GM08714 (cell line): ENCODE measurements around the gene NOP10.

Source experiments
- H3K4me3 ChIP-seq: fragments of 200-500 bp; sonication (Bioruptor generic); 2 replicates; pipeline ENCODE4 v1.5.1; 2014; ENCODE audit warnings: mild to moderate bottlenecking, low read length, inconsistent platforms
- ZNF274 ChIP-seq: IDR thresholded peaks from 2 replicates; pipeline ENCODE4 v1.6.1; 2012; ENCODE audit warnings: mild to moderate bottlenecking, low read depth, low read length

NOP10 gene

DNA sequence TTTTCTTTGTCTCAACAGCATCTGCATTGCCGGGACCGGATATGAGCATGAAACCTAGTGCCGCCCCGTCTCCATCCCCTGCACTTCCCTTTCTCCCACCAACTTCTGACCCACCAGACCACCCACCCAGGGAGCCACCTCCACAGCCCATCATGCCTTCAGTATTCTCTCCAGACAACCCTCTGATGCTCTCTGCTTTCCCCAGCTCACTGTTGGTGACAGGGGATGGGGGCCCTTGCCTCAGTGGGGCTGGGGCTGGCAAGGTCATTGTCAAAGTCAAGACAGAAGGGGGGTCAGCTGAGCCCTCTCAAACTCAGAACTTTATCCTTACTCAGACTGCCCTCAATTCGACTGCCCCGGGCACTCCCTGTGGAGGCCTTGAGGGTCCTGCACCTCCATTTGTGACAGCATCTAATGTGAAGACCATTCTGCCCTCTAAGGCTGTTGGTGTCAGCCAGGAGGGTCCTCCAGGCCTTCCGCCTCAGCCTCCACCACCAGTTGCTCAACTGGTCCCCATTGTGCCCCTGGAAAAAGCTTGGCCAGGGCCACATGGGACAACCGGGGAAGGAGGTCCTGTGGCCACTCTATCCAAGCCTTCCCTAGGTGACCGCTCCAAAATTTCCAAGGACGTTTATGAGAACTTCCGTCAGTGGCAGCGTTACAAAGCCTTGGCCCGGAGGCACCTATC is 5.2 kb upstream of the NOP10 start:
- TF ChIP-seq ZNF274 = no peak
- H3K4me3 ChIP-seq = no peak overlapping the region

GRCh38 chr15:34342213-34342736 is 661 bp downstream of the NOP10 start:
- peak overlapping the region; percentile 85 for H3K4me3 ChIP-seq

GRCh38 chr15:34341381-34342212 is 1.3 kb downstream of the NOP10 start:
- peak overlapping the region; percentile 85 for H3K4me3 ChIP-seq

DNA sequence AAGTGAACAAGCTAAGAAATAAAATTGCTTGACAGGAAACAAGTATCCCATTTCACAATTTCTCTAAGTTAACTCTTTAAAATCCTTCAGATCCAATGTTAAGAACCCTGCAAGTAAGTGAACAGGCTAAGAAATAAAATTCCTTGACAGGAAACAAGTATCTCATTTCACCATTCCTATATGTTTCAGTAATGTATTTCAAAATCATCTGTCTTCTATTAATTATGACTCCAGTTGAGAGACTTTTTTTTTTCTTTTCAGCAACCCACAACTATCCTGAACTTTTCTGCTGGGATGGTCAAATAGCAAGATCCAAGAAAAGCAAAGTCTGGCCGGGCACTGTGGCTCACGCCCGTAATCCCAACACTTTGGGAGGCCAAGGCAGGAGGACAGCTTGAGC is 3.0 kb downstream of the NOP10 start:
- no peak overlapping the region for H3K4me3 ChIP-seq
- no peak for TF ChIP-seq ZNF274

More at GRCh38 chr15:34341381-34342212, 1.3 kb downstream of the NOP10 start:
- TF ChIP-seq ZNF274 = no peak

DNA sequence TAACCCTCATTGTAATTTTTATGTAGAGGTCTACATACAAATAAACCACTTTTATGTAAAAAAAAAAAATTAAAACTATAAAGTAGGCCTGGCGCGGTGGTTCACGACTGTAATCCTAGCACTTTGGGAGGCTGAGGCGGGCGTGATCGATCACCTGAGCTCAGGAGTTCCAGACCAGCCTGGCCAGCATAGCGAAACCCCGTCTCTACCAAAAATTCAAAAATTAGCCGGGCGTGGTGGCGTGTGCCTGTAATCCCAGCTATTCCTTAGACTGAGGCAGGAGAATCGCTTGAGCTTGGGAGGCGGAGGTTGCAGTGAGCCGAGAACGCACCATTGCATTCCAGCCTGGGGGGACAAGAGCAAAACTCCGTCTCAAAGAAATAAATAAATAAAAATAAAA is 4.6 kb downstream of the NOP10 start:
- H3K4me3 ChIP-seq = peak overlapping the region; percentile 27; the same call in 1 of the 2 replicates
- TF ChIP-seq ZNF274 = no peak

- H3K4me3 ChIP-seq = peak within 1 kb of the TSS; percentile 59
- no peak for TF ChIP-seq ZNF274
Observed at GRCh38 chr15:34337557-34338306, 5.2 kb downstream of the NOP10 start, which contains the start of gene SLC12A6. SLC12A6 (minus strand) TSS chr15:34337781; CDS start chr15:34336680, 1,101 bp downstream.

GRCh38 chr15:34336991-34337556 is 5.9 kb downstream of the NOP10 start:
- H3K4me3 ChIP-seq = peak overlapping the region; percentile 59
- no peak for TF ChIP-seq ZNF274

- no peak for TF ChIP-seq ZNF274
- H3K4me3 ChIP-seq = peak overlapping the region; percentile 59
Observed at GRCh38 chr15:34336231-34336990, 6.5 kb downstream of the NOP10 start.

DNA sequence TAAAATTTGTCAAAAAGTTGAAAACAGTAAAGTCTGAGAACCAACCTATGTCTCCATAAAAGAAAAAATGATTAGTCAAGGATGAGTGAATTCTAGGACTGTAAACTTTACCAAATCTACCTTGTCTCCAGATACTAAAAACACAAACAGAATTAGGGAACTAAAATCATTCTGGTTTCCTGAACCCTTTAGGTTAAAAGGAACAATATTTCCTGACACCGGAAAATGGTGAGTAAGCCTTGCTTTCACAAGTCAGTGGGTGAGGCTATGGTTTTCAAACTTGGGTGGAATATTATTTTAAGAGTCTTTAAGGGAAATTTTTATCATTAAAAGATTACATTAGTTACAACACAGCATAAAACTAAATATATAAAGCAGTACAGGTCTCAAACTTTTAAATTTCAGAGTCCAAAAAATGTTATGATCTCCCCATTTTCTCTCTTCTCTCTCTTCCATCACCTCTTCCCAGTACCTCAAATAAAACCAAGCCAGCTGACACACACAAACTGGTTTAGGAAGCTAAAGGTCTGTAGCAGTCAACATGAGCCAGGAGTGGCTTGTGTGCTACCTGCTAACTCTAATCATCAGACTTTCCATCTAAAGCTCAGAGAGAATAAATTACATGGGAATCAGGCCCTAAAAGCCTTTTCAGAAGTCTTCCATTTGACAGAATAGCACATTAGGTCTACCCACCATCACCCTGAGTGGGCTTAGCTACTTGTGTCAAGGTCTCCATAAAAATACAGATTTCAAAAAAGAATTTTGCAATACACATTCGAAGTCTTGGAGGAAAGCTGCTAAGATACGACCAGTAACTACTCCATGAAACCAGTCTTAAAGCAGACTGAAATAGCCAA is 7.5 kb downstream of the NOP10 start:
- H3K4me3 ChIP-seq = peak overlapping the region; percentile 82
- no peak for TF ChIP-seq ZNF274

DNA sequence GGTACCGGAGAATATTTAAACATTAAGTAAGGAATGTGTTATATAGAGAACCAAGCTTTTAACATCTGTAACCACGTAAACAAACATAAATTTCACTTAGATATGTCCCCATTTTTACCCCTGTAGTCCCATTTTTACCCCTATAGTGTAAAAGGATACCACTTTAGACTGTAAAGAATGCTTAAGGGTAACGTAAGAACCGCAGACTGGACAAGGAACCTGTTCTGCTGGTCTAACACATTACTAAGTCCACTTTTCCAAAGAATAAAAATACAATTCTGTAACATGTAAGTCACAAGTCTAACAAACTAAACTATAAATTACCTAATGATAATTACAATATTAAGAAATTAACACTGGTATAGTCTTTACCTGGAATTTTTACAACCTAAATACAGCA is 8.3 kb downstream of the NOP10 start:
- TF ChIP-seq ZNF274 = no peak
- H3K4me3 ChIP-seq = peak overlapping the region; percentile 26; the same call in 1 of the 2 replicates

DNA sequence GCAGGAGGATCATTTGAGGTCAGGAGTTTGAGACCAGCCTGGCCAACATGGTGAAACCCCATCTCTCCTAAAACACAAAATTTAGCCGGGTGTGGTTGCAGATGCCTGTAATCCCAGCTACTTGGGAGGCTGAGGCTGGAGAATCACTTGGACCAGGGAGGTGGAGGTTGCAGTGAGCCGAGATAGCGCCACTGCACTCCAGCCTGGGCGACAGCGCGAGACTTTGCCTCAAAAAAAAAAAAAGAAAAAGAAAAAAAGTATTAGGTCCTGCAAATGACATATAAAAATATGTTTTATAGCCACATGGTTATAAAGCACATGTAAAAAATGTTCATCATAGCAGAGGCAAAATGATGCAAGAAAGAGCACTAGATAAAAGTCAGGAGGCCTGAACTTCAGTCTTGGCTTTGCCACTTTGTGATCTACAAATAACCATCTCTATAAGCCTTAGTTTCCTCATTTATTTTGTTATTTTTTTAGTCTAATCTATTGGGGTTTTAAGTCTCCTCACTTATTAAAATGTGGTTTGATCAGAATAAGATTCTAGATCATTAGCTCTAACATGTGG is 10.3 kb downstream of the NOP10 start:
- TF ChIP-seq ZNF274 = no peak
- no peak overlapping the region for H3K4me3 ChIP-seq

GRCh38 chr15:34331809-34332208 is 11.1 kb downstream of the NOP10 start:
- no peak for TF ChIP-seq ZNF274
- H3K4me3 ChIP-seq = no peak overlapping the region
